Astrocyte (in vitro differentiated cells and primary cell): ENCODE data around the gene ADAM19.

Experiments
- CTCF ChIP-seq: IDR thresholded peaks from 2 replicates; pipeline ENCODE4 v1.5.1; 2011; ENCODE audit warnings: low read depth, mild to moderate bottlenecking, inconsistent platforms, low read length, moderate library complexity; ENCODE audit not compliant: insufficient read depth
- EZH2 ChIP-seq: IDR thresholded peaks from 2 replicates; pipeline ENCODE4 v1.6.1; 2012; ENCODE audit warnings: mild to moderate bottlenecking, low read length, inconsistent platforms; ENCODE audit not compliant: insufficient read depth

GRCh38 chr5:157594675-157595459, 19.3 kb upstream of the ADAM19 start:
- no peak for TF ChIP-seq CTCF
- TF ChIP-seq EZH2, result no peak
